Measurements from ENCODE around the gene PRDM16.

- TF ChIP-seq CTCF (IDR thresholded peaks at IDR 0.05), result no peak
- TF ChIP-seq POLR2A (IDR thresholded peaks at IDR 0.05), result no peak
These were observed 294.8 kb downstream of the PRDM16 start for GRCh38 chr1:3363756-3364155.
